HG02571 (cell line): ENCODE results near the gene ZNF141.
"Not testable (repeated sequence)": the region's sequence is repeated elsewhere in the genome, so short reads cannot be mapped to it uniquely, and the experiment has no call there.

Experiments
- ATAC-seq: cut with Tn5 transposase; IDR thresholded peaks from one replicate; pipeline ENCODE4 v1.9.1; 2021; ENCODE audit warnings: mild to moderate bottlenecking, moderate library complexity; ENCODE audit not compliant: unreplicated experiment

The ZNF141 gene

GRCh38 chr4:384311-385010 is 46.8 kb downstream of the ZNF141 start:
- ATAC-seq: no peak

DNA sequence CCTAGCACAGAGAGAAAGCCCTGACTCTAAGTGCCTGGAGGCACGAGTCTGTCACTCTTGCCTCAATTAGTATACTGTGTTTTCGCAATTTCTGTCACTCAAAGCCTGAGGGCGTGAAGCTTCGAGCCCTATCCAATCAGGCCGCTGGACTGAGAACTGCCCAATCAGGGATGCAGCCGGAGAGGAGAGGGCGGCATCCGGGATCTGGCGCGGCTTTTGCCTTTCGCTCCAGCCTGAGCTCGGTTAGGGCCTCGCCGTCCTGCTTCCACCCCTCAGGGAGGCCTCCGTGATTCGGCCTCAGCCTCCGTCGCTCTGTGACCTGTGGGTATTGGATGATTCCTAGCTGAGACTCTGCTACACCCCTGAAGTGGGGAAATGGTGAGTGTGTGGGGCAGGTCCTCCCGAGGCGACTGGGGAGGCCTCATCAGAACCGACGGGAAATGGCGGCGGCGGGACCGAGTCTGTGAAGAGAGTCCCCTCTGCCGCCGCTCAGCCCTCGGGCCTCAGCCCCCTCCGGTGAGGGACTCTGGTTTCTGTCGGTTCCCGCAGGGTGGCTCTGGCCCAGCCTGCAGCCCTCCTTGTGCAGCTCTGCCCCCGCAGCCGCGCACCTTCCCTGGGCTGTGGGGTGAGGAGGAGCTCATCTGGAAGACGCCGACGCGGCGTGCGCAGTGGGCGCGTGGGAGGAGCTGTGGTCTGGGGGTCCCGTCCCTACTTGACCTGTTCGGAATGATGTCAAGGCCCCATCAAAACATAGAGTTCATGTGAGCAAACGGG is 48.5 kb downstream of the ZNF141 start:
- no peak for ATAC-seq

- ATAC-seq: no peak
Observed at GRCh38 chr4:386708-387105, 49.1 kb downstream of the ZNF141 start.

DNA sequence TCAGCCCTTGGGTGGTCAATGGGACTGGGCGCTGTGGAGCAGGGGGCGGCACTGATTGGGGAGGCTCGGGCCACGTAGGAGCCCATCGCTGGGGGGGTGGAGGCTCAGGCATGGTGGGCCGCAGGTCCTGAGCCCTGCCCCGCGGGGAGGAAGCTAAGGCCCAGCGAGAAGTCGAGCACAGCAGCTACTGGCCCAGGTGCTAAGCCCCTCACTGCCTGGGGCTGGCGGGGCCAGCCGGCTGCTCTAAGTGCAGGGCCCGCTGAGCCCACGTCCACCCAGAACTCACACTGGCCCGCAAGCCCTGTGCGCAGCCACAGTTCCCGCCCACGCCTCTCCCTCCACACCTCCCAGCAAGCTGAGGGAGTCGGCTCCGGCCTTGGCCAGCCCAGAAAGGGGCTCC is 66.4 kb downstream of the ZNF141 start:
- no peak for ATAC-seq

DNA sequence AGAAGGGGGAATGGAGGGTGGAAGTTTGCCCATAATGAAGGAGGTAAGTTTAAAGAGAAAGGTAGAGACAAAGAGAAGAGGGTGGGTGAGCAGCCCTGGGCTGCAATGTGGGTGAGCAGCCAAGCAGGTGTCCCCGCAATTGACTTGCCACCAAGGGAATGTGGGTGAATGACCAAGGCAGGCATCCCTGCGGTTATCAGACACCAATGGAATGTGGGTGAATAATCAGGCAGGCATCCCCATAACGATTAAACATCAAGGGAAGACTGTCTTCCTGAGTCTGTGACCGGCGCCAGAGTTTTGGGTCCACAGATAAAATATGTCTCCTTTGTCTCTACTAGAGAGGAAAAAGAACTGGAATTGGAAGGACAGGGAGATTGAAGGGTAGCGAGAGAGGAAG is 70.7 kb downstream of the ZNF141 start:
- not testable (repeated sequence) for ATAC-seq

- ATAC-seq: no peak
Observed at GRCh38 chr4:422587-422986, 85.0 kb downstream of the ZNF141 start.
